D721Med (cell line): Measurements from ENCODE around the gene CX3CL1.

Experiments used
- DNase-seq: peaks from one replicate; pipeline ENCODE4 v3.0.0; 2011; ENCODE audit warnings: low spot score; ENCODE audit not compliant: insufficient read length
- FAIRE-seq: peaks from 2 replicates; lab custom pipeline; 2011; peaks lifted over from hg19 to GRCh38; lab: Jason Lieb, UNC
- TF ChIP-seq, protein P1 (sequence below): IDR thresholded peaks from 2 replicates; pipeline ENCODE4 v1.5.1; 2012; ENCODE audit warnings: mild to moderate bottlenecking, control low read depth; ENCODE audit not compliant: insufficient read depth; ENCODE audit errors: missing control alignments

CX3CL1 gene

DNA sequence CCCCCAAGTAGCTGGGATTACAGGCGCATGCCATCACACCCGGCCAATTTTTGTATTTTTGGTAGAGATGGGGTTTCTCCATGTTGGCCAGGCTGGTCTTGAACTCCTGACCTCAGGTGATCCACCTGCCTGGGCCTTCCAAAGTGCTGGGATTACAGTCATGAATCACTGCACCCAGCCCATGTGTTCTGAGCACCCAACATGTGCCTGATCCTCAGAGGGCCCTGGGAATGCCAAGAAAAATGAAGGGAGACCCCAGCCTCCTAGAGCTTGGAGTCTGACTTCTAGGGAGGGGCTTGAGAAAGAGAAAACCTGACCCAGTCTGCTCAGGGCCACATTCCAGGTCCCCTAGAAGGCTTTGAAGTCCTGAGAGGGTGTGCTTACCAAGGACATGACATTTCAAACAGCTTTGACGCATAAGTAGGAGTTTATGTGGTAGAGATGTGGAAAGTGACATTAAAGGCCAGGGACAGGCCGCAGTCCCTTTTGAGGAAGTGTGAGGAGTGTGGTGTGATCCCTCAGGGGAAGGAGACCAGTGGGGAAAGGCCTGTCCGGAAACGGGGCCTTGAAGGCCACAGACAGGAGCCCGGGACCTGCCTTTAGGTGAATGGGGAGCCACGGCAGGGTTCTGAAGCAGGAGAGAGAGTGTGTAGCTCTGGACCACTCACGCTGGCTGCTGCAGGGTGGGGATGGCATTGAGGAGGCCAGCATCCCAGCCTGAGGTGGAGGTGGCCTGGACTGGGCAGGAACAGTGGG is 14.8 kb upstream of the CX3CL1 start:
- DNase-seq (no peak), FAIRE-seq (no peak)
- TF ChIP-seq, protein P1, sequence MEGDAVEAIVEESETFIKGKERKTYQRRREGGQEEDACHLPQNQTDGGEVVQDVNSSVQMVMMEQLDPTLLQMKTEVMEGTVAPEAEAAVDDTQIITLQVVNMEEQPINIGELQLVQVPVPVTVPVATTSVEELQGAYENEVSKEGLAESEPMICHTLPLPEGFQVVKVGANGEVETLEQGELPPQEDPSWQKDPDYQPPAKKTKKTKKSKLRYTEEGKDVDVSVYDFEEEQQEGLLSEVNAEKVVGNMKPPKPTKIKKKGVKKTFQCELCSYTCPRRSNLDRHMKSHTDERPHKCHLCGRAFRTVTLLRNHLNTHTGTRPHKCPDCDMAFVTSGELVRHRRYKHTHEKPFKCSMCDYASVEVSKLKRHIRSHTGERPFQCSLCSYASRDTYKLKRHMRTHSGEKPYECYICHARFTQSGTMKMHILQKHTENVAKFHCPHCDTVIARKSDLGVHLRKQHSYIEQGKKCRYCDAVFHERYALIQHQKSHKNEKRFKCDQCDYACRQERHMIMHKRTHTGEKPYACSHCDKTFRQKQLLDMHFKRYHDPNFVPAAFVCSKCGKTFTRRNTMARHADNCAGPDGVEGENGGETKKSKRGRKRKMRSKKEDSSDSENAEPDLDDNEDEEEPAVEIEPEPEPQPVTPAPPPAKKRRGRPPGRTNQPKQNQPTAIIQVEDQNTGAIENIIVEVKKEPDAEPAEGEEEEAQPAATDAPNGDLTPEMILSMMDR: no peak

DNA sequence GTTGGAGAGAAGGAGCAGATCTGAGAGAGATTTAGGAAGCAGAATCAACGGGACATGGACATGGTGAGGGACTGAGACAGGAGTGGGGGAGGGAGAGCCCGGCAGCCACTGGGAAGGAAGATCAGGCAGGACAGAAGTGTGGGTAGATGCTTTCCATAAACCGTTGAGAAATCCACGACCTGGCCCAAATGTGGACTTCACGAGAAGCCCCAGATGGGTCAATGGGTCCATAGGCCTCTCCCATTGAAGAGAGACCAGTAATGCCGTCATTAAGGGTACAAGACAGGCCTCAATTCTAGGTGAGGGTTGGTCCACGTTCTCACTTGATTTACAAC is 14.2 kb upstream of the CX3CL1 start:
- FAIRE-seq (no peak), DNase-seq (no peak)
- TF ChIP-seq, protein P1: no peak

DNA sequence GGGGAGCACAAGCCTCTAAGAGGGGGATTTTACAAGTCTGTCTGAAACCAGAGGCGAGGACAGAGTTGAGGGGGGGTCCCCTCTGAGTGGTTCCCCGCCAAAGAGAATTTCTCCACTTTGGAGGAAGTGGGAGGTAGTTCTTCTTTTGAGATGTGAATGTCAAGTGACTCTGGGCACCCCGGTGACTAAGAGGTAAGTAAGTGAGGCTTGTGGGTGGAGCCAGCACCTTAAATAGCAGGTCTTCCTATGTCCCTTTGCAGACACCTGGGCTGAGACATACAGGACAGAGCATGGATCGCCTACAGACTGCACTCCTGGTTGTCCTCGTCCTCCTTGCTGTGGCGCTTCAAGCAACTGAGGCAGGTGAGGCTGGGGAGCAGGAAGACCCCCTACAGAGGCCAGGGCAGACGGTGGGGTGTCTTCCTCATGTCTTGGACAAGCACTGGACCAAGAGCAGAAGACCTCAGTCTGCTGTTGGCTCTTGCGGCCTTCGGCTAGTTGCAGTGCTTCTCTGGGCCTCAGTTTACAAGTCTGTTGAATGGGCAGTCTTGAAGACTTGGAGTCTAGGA is 13.7 kb upstream of the CX3CL1 start, which contains the start of gene CCL22:
Gene CCL22 (plus strand): TSS at position 257 of the 569 bp plus-strand sequence. CDS start 34 bp downstream, at position 291.
- TF ChIP-seq, protein P1: no peak
- FAIRE-seq: no peak
- DNase-seq: no peak

DNA sequence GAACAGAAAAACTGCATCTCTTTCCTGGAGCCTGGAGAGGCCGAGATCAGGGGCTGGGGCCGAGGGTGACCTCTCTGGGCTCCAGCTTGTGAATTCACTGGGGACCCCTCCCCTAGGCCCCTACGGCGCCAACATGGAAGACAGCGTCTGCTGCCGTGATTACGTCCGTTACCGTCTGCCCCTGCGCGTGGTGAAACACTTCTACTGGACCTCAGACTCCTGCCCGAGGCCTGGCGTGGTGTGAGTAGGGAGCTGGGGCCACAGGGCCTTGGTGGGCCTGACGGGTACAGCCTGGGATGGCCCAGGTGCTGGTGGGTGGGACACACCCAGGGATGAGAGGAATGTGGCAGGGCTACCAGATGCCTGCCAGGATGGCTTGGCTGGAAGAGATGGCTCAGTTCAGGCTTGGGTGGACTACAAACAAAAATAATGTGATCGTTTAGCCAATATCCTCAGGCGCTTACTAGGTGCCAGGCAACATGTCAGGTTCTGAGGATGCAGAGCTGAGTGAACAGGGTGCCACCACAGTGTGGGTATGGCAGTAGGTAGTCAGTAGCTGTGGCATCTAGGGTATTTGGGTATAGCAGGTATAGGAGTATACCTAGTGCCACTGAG is 11.9 kb upstream of the CX3CL1 start:
- TF ChIP-seq, protein P1: no peak
- no peak for FAIRE-seq

DNA sequence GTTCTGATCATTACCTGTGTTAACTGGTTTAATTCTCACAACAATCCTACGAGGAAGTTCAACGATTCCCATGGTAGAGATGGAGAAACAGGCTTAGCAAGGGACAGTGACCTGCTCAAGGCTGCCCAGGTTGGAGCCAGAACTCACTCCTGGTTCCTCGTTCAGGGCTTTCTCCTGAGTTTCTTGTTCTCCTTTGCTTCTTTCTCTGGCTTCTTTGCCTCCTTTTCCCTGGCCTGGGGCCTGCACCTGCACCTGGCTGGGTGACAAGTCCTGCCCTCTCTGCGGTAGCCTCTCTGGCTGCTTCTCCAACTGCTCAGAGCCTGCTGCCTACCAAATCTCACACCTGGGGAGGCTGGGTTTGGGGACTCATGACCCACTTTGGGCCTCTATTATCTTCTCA is 10.9 kb upstream of the CX3CL1 start:
- no peak for FAIRE-seq
- DNase-seq: no peak
- TF ChIP-seq, protein P1: no peak

More for the DNA sequence above, 11.9 kb upstream of the CX3CL1 start:
- no peak for DNase-seq

DNA sequence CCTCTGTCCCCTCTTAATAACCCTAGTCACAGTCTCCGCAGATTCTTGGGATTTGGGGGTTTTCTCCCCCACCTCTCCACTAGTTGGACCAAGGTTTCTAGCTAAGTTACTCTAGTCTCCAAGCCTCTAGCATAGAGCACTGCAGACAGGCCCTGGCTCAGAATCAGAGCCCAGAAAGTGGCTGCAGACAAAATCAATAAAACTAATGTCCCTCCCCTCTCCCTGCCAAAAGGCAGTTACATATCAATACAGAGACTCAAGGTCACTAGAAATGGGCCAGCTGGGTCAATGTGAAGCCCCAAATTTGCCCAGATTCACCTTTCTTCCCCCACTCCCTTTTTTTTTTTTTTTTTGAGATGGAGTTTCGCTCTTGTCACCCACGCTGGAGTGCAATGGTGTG is 8.1 kb upstream of the CX3CL1 start:
- DNase-seq (no peak), FAIRE-seq (no peak)
- TF ChIP-seq, protein P1: no peak
